DLD1 (cell line): Measurements from ENCODE around the gene SLC37A1.

Experiments
- in situ Hi-C: cut with HindIII; loops from 2 replicates; pipeline ENCODE4 v1.10.0; 2017; ENCODE audit warnings: low sequenced_read_pairs

Gene SLC37A1

DNA sequence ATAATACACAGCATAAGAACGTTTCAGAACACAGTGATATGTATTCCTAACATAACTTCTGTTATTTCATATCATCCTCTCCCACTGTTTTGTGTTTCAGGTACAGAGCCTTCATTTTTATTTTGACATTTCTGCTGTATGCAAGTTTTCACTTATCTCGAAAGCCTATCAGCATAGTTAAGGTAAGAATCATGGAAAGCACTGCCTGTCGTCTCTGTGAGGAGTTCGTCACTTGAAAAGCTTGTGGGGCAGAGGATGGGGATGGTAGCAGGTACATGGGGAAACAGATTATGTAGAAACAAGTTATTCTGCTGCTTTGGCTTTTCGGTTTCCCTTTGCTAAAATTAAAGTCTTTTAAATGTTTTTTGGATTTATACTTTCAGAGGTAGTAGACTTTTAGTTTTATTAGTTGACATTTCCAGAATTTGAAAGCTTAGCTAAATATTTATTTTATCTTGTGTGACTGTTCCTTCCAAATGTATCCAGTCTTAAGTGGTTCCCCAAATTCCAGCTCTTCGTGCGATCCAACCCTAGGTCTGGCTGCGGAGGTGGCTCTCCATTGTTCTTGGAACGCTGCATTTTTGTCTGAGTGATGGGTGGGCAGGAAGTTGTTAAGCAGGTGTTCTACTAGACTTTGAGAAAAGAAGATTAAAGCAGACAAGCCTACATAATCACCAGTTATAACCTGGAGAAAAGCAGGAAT, 12.2 kb downstream of the SLC37A1 start:
- in situ Hi-C loops: no loop called here

DNA sequence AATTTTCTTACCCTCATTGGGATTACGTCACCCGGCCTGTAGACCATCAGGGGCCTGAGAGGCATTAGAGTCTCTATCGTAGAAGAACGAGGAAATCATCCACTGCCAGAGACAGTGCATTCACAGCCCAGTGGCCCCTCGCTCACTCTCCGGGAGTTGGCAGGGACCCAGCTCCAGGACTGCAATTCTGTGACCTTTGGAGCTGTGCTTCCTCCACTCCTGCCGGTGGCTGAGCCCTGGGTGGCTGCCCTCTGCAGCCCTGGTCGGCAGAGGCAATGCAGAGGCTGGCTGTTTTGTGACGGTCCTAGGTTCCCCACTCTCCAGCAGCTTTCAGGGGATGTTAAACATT, 12.7 kb downstream of the SLC37A1 start:
- in situ Hi-C loops: no loop called here

DNA sequence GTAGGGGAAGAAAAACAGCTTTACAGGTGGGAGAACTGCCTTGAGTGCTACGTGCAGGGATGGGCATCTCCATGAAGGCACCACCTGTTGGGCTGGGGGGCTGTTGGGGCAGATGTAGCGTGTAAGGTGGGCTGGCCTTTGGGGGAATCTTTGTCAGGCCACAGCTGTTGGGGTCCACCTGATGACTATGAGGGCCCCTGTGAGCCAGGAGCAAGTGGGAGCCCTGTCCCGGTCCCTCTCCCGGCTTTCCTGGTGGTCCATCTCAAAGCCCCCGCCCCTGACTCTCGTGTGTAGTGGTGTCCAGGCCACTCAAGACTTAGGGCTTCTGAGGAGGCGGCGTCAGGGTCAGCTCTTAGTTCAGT, 13.5 kb downstream of the SLC37A1 start:
- in situ Hi-C loops: no loop called here

DNA sequence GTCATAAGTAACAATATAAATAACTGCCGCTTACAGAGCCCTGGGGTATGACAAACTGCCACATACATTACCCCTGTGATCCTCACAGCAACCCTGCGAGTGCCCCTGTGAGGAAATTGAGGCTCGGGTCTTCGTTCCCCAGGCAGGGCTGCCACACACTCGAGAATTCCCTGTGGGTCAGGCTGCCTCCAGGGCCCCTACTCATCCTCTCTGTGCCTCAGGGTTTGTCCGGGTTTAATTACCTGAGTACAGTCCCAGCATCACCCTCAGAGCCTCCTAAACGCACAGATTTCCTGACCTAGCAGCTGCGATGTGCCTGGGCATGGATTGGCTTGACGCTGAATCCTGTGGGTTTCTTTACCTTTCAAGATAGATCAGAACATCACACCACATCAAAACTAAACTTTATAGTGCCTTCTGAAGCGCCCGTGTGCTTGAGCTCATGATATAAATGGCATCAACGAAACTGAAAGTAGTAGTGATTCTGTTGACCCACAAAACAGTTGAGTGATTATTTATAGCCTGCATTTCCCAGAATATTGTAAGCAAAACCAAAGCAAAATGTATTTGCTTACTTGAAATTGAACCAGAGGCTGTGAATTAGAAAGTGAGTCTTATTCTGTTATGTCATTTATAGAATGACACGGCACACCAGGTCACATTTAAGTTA, 14.0 kb downstream of the SLC37A1 start:
- in situ Hi-C loops: no loop called here

DNA sequence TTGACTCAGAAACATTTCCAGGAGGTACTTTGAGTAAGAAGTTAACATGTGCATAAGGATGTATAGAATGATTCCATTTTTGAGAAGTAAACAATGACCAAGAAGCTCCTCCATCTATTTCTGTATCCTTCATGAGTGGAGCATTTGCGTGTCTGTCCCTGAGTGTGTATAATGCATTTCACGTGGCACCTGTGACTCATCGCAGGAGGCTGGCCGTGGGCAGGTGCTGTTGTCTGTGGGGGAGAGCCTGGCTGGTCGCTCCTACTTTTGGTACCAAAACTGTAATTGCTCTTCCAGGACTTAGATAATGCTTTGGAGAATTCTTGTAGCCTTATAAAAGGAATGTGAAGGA, 16.5 kb downstream of the SLC37A1 start:
- in situ Hi-C loops: no loop called here

DNA sequence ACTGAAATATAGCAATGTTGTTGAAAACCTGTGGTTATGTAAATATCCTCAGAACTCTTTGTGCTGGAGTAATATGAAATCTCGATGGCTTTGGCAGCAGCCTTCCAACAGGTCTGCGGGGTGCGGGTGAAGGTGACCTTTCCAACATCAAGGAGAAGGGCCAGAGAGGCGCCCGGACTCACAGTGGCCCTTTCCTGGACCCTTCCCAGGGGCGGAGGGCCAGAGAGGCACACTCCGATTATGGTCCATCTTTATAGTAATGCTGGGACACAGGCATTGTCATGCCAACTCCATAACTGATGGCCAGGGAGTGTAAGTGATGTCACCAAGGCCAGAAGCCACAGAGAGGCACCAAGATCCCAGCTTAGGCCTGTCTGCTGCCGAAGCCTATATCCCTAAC, 18.1 kb downstream of the SLC37A1 start:
- in situ Hi-C loops: no loop called here

DNA sequence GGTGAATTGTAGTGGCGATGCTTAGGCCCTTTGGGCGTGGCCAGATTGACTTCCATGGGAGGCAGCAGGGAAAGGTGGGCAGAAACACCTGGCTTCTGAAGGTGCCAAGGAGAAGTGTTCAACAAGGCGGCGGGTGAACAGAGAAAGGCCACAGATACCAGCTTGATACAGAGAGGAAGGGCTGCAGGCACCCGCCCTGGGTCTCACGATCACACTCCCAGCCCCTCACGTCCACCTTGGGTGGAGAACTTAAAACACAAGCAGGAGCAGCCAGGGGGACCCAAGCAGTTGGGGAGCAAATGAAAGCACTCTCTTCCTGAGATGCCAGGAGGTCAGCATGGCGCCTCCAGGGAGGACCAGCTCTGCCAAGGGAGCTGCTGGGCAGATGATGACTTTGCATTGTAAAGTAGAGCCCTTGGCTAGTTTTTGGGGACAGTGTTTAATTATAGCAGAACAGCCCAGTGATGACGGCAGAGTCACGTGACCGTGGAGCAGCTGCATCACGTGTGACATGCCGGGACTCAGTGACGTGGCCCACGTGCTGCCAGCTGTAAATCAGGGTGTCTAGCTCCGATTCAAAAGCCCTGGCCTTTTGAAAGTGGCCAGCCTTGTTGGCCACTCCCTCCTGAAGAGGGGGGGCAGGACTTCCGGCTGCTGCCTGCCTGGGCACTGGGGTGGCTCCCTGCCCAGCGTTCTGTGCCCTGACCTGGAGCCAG, 19.0 kb downstream of the SLC37A1 start:
- in situ Hi-C loops: no loop called here

DNA sequence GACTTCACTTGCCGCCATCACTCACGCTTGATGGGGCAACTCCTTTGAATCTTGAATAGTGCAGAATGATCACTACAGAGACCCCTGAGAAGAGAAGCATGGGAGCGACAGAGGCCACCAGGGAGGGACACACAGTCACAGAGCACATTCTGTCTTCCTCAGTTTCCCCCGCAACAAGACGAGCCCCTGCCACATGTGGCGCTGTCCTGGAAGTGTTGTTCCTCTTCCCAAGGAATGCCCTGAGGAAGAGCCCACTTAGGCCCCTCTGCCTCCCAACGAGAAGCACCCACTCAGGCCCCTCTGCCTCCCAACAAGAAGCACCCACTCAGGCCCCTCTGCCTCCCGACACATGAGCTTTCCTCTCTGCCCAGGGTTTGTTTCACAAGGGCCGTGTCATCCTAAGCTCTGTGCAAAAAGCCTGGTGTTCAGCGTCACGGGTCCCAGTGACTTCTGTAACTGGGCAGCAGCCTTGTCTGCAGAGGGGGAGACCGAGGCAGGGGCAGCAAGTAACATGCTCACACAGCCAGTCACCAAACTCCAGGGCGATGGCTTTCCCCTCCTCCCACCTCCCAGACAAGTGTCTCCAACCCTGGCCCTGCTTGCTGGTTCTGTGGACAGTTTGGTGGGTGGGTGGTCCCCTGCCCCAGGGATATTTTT, 19.8 kb downstream of the SLC37A1 start:
- in situ Hi-C loops: no loop called here

DNA sequence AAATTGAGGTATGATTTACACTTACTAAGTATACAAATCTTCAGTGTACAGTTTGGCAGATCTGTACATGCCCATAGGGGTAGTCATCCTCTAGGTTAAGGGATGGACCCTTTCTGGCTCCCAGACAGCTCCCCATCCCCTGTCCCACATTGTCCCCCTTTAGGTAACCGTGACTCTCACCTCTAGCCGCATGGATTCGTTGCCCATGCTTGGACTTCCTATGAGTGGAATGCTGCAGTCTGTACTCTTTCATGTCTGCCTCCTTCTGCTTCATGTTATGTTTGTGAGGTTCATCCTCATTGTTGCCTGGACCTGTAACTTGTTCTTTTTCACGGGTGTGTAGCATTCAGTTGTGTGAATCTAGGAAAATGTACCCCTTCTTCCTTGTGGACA, 20.3 kb downstream of the SLC37A1 start:
- in situ Hi-C loops: no loop called here

DNA sequence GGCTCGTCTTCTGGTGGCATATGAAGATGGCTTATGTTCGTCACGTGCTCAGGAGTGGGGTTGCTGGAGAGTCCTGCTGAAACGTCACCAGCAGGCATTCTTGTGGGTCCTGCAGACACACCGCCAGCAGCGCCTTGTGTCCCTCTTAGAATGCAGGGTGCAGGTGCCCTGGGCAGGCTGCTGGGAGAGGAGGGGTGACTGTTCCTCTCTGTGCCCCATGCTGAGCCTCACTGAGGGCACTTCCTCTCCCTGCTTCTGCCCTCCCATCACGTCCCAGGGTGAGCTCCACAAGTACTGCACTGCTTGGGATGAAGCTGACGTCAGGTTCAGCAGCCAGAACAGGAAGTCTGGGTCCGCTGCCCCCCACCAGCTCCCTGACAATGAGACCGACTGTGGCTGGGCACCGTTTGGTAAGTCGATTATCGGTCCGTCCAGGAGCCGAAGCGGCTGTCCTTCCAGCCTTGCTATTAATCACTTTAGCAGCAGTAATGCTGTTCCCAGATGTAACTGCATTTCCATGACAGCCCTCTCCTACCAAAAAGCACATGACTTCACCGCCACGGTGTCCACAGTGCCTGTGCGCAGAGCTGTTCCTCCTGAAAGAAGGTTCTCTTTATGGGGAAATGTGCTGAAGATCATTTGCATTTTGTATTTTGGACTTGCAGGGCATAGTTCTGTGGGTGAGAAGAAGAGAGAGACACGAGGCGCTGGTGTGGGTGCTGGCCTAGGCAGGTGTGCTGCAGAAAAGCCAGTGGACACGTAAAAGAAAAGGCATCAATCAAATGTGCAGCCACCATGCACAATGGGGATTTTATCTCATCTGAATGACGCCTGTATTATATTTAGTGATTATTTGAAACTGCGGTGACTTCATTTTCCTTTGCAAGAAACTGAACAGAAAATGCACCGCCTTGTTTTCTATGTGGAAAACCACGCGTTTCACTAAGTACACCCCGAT, 21.0 kb downstream of the SLC37A1 start:
- in situ Hi-C loops: no loop called here

DNA sequence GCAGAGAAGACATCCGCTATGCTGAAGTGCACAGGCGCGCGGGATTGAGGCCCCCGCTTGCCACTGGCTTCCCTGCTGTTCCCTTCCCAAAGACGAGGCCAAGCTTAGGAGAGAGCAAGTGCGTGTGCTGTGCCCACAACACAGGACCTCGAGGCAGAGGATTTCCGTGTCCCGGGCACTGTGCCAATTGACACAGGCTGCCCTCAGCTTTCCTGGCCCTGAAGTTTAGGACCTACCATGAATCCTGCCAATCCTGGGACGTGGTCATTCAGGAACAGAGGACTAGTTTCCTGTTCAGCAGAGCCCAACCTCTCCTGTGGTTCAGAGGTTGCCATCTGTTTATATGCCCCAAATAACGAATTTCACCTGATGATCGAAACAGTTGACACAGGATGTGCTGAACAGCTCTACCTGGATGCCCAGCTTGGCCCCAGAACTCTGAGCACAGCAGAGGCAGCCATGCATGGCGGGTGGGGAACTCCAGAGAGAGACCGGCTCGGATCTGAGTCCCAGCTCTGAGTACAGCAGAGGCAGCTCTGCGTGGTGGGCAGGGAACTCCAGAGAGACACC, 22.0 kb downstream of the SLC37A1 start:
- in situ Hi-C loops: no loop called here

DNA sequence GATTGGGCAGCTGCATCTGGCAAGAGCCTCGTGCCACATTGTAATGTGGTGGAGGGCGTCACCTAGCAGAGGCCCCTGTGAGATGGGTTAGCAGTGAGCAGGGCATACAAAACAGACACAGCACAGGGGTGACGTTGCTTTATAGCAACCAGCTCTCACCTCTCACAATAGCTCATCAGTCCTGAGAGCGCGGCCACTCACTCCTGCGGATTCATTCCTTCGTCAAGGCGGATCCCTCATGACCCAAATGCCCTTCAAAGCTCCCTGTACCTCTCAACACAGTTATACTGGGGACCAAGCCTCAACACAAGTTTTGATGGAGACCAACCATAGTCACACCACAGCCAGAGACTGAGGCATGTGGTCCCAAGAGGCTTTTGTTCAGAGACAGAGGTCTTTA, 22.9 kb downstream of the SLC37A1 start:
- in situ Hi-C loops: no loop called here

DNA sequence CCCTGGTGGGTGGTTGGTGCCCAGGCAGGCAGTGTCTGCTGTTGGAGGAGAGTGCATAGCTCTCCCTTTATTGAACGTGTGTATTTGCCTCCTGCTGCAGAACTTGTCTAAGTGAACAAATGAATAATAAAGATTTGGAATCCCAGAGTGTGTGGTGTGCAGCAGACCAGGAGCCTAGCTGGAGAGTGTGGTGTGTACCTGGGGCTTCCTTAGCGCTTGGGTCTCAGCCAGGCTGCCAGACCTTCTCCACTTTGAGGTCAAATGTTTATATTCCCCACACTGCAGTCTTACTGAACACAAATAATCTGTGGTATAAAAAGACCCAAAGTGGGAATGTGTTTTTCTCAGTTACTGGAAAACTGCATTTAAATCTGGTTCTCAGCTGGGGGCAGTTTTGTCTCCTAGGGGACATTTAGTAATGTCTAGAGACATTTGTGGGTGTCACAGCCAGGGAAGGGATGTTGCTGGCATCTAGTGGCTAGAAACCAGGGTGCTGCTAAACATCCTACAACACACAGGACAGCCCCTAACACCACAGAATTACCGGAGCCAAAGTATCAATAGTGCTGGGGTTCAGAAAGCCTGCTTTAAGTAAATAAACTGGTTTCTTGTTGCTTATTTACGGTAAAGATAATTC, 23.6 kb downstream of the SLC37A1 start:
- in situ Hi-C loops: no loop called here

DNA sequence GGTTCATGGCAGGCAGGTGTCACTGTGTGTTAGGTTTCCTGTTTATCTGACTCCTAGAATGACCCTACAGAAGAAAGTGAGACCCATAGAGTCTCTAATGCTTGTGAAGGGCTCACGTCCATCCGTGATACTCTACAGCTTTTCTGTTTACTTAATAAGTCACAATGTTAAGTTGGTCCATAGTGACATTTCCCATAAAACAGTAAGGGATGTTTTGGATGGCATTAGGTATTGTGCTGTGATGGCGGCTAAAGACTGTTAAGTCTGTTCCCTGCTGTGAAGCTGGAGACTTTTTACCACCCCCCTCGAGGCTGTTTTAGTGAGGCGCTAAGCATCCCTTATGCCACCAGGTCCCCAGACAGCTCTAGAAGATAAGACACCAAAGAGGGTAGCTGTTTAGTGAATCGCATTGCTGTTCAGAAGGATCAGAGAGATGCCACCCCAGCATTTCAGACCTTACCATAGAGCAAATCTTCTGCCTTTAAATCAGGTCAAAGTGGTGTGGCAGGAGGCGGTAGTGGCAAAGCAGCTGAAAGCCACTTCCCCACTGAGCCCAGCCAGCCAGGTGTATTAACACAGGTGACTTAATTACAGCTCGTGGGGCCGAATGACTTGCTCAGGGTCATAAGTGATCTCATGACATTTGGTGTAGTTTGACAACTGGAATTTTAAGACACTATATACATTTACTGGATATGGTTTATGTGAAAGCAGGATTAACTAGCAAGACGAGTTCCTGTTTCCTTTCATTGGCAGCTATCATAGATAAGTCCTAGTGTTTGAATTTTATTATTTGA, 25.0 kb downstream of the SLC37A1 start:
- in situ Hi-C loops: no loop called here

DNA sequence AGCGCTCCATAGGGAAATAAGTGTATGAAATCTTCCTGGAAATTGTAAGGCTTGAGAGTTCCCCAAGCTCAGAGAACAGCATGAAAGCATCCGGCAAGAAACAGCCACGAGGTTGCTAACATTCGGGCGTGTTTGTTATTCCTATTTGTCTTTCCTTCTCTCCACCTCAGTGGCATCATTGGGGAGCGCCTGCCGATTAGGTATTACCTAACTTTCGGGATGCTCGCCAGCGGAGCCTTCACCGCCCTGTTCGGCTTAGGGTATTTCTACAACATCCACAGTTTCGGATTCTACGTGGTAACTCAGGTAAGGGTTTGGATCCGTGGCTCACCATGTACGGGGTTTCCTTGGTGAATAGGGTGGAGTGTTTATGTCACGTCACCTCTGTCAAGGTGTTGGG, 25.7 kb downstream of the SLC37A1 start:
- in situ Hi-C loops: no loop called here

DNA sequence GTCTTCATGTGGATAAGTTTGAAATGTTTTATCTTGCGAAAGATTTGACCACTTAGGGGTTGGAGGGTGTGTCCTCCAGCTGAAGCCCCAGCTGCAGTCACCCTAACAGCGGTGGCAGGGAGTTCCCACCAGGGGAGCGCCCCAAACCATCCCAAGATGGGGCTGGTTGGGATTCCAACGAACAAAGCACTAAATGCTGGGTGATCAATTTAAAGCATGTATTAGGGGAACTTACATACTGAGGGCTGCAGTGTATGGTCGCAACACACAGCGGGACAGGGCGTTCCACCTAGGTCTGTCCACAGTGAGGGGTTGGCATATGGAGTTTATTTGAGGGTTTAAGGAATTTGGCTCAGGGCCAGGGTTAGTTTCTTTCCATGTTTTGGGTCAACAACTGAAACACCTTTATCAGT, 26.3 kb downstream of the SLC37A1 start:
- in situ Hi-C loops: no loop called here

DNA sequence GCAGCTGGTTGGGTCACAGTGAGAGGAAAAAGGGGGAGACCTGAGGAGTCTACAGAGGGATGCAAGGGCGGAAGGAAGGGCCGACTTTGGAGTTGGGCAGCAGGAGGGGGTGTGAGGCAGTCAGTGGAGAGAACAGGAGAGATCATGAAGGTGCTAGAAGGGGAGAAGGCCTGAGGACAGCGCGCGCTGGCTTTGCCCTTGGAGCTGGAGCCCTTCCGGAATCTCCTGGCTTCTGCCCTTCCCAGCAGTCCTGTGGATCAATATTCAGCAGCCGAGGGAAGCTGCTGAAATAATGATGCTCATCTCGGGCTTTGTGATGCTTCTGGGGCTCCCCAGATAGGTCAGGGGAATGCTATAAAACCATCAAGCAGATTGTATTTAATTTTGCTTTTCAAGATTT, 26.7 kb downstream of the SLC37A1 start:
- in situ Hi-C loops: no loop called here

DNA sequence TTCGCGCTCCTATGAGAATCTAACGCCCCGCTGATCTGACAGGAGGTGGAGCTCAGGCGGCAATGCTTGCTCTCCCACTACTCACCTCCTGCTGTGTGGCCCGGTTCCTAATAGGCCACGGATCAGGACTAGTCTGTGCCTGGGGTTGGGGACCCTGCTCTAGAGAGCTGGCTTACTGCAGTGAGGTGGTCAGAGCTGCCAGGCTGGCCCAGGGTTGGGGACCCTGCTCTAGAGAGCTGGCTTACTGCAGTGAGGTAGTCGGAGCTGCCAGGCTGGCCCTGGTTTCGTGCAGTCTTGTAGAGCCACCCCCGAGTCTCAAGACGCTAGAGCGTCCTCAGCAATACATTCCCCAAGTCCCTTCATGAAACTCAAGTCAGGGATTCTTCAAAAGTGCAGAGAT, 27.5 kb downstream of the SLC37A1 start:
- in situ Hi-C loops: no loop called here

DNA sequence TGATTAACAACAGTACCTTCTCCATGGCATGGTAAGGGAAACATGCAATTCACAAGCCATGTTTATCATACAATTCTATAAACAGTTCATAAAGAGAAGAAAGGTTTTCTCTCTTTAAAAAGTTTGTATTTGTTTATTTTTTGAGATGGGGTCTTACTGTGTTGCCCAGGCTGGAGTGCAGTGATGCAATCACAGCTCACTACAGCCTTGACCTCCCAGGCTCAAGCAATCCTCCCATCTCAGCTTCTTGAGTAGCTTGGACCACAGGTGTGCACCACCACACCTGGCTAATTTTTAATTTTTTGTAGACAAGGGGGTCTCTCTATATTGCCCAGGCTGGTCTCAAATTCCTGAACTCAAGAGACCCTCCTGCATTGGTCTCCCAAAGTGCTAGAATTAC, 28.0 kb downstream of the SLC37A1 start:
- in situ Hi-C loops: no loop called here
